Inferior parietal cortex (tissue), 1 donor: ENCODE data around the gene ACSL6.

ENCODE experiments used
- DNase-seq: peaks from one replicate; pipeline ENCODE4 v3.0.0-alpha.2; 2016; ENCODE audit errors: extremely low spot score

The ACSL6 gene

GRCh38 chr5:131999441-132000240 lies 11.8 kb downstream of the ACSL6 start:
- no peak for DNase-seq

DNA sequence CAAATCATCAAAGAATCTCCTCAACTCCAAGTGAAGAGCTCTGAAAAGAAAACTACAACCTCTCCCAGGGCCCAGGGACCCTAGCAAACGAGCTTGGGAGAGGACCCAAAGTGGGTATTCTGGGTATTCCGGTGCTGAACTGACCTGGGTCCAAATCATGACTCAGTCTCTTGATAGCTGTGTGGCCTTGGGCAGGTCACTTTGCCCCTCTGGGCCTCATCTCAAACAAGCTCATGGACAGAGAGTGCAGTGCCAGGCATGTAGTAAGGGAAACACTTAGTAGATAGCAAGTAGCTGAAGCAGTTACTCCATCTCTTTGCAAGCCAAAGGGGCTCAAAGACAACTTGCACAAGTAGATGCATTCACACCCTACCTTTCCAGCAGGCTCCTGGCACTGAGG lies 12.4 kb downstream of the ACSL6 start:
- DNase-seq, result no peak

DNA sequence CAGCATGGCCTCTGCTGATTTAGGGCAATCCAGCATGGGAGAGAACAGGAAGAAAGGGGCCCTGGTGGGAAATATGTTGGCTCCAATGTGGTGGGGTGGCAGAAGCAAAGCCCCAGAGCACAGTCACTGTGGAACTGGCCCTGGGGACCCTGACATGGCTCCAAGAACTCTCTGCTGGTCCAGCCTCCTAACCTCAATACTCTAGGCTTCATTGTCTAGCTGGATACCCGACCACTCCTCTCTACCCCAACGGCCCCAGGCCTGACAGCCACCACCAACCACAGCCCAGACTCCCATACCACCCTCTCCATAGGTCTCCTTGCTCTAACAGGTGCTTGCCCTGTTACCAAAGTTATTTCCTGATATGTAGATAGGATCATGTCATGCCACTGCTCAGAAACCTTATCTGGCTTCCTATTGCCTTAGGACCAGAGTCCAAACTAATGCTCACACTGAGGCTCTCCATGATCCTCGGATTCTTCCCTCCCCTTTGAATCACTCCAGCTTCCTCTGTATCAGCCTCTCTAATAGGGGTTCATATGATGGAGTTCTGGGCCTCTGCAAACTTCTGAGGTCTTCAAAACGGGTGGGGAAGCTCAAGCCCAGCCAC lies 12.9 kb downstream of the ACSL6 start:
- DNase-seq, result no peak

- DNase-seq, result no peak
Observed at GRCh38 chr5:131997727-131998117, 13.7 kb downstream of the ACSL6 start.

DNA sequence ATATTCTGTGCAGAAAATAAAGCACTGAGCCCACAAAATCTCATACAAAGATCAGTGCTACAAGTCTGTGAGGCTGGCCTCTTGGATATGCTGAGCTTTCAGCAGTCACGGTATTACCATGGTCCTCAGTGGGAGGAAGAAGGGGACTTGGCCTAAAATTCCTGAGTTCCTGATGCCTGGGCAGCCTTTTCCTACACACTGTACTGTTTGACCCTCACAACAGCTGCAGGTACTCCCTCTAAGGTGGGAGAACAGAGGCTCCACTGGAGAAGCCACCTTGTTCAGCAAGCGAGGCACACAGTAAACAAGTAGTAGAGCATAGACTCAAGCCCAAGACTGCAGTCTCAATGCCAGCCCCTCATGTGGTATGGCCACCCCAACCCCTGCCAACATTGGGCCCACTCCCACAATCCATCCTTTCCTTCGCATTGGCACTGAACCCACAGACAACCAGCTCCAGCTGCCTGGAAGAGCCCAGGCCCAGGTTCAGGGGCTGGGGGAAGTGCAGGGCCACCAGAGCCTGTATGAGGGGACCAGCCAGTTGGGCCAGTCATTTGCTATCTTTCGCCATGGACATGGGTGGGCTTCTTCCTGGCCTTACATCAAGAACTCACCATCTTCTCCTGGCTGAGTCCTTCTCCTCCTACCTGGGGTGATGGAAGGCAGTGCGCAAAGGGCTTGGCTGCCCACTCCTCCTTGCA lies 14.3 kb downstream of the ACSL6 start:
- no peak for DNase-seq

- DNase-seq, result no peak
Observed at GRCh38 chr5:131996210-131997025, 15.0 kb downstream of the ACSL6 start.

- no peak for DNase-seq
Observed at GRCh38 chr5:131994533-131995226, 16.8 kb downstream of the ACSL6 start.

DNA sequence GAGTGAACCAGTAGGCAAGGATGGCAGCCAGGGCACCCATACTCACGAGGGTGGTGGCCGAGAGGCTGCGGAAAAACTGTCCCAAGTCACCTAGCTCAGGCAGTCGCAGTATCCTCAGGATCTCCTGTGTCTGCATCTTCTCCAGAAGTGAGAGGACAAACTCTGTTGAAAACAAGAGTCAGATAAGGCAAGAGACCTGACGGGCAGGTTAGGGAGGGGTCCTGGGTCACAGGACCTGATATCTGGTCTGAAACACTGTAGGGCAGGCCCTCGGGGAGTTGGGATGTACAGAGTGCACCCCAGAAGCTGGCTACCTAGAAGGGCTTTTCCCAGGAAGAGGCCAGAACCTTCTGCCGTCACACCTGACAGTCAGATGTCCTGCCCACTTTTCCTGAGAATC lies 17.4 kb downstream of the ACSL6 start:
- DNase-seq, result no peak

DNA sequence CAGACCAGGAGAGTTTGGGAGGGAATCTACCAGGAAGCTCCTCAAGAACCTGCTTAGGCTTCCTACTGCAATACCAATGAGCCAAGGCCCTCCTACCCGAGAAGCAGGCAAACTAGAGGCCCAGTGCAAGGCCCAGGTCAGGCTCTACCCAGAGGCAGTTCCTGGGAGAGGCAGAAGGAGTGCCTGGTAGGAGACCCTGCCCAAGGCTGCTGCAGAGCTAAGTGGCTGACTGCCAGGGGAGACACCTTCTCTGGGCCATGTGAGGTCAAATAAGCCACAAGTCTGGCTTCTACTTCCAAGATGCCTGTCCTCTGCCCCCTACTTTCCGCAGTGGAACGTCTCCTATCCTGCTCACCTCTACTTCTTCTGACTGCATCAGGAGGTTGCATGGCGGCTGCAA lies 17.8 kb downstream of the ACSL6 start:
- no peak for DNase-seq

- no peak for DNase-seq
Observed at GRCh38 chr5:131992370-131992769, 19.1 kb downstream of the ACSL6 start.

DNA sequence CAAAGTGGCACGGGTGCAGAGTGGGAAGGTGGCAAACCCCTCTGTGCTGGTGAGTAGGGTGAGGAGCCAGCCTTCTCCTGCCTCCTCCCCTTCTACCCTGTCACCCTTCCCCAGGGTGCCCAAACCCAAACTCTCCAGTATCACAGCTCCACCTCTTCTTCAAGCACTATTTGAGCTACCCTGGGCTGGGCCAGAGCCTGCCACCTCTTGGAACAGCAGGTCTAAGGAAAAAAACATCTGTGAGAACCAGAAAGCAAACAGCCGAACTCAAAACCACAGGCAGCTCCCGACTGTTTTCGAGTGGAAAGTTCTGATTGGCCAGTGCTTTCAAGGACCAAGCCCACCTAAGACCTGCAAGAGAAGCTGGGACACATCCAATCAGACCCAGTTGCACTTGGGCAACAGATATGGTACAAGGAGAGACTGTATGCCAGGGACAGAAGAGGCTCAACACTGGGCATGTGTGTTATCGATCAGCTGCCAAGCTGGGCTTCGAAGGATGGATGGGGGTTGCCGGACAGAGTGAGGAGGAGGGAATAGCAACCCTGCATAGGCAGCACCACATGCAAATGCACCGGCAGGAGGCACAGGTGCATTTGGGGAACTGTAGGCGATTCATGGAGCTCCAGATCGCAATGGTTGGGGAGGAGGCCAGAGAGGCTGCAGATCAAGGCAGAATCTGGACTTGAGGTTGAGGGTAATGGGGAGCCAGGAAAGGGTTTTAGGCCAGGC lies 19.7 kb downstream of the ACSL6 start:
- no peak for DNase-seq

DNA sequence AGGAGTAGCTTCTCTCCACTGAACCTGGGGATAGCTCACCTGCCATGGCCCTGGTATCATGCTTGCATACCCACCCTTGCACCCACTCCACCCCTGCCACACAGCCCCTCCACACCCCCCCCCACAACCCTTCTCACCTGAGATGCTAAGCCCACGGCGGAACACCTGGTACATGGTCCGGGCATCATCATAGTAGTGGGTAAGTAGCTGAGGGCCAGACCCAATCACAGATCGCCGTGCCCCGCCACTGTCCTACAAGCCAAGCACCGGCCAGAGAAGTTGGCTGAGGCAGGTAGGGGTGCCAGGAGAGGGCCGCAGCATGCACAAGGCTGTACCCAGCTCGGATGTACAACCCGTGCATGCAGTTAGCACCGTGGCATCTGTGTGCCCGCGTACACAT lies 20.7 kb downstream of the ACSL6 start:
- DNase-seq, result no peak

DNA sequence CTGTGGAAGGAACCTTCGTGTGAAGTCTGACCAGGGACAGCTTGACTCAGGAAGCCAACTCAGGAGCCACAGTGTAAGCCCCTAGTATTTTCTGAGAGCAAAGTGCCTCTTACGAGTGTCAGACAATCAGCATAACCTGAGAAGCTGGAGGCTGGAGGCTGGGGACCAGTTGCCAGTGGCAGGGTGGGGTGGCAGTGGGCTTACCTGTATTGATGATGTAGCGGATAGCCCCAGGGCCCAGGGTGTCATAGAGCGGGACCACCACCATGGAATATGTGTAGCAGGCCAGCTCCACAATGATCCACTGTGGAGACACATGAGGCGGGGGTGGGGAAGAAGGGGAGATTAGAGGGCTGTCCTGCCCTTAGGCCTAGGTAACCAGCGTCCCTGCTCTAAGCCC lies 22.9 kb downstream of the ACSL6 start:
- no peak for DNase-seq

- DNase-seq, result no peak
Observed at GRCh38 chr5:131987251-131987650, 24.2 kb downstream of the ACSL6 start.

DNA sequence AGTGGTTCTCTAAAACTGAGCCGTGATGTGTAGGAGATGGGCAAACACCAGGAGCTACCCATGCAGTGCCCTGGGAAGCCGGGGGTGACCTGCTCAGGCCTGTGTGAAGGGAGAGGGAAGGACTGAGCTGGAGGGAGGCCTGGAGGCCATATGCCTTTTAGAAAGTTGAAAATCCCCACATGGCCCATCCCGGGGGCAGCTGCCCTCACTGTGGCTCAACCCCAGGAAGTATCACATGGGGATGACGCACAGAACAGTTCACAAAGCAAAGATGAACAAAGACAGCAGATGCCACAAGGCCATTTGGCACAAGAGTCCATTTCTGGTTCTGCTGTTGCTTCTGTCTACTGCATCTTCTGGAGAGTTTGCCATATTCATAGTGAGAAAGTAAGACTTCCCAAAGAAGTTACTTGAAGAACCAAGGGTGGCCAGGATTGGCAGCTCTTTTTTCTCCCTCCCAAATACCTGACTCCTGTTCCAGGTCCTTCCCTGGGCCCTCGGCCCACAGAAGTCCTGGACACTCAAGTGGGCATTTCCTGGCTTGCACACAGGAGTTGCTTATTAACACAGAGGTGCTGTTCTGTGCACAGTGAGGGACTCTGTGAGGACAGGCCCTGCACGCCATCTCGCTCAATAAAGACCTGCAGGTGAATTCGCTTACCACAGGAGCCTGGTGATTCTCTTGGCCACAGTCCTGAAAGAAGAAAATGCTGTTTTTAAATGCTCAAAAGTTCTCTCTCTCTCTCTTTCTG lies 25.1 kb downstream of the ACSL6 start:
- no peak for DNase-seq

DNA sequence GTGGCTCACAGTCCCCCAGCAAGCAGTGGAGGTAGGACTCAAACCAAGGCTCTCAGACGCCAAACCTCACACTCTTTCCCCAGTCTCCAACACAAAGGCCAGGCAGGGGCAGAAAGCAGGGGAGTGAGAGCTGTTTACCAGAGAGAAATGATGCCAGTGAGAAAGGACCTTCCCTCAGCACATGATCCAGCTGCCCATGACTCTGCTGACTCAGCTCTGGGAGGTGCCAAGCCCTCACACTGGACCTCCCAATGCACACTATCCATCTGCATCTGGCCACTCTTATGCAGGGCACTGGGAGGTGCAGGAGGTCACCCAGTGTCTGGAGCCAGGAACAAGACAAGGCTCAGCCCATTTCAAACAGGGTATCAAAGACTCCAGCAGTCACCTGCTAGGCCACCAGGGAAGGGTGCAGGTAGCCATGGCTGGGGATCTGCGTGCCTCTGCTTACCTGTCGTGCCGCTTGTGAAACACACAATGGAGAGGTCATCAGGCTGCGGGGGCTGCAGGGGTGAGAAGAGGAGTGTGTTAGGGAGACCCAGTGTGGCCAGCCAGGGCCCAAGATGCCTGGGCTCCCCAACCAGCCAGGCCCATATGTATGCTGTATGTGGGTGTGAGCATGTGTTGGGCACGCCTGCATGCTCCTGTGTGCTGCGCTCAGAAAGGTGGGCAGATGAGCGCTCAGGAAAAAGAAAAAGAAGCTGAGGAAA lies 26.3 kb downstream of the ACSL6 start:
- no peak for DNase-seq

DNA sequence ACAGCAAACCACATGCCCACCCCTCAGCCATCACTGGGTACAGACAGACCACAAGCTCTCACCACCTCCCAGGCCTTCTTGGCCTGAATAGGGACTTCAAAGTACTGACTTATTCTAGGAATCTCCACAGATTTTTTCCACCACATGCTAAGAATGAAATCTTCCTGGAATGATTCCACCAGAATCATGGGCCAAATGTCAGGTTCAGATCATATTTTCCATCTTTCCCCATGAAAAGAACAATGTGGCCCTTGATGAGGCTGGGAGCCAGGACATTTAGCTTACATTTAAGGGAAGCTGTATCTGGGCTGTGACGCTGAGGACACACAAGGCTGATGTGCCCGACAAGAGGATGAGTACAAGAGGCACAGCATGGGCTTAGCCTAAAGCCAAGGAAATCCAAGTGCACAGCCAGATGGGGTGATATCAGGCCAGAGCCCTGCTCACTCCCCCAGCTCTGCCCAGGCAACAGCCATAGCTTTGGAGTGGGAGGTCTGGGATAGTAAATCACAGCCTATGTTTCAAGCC lies 28.1 kb downstream of the ACSL6 start:
- DNase-seq, result no peak

DNA sequence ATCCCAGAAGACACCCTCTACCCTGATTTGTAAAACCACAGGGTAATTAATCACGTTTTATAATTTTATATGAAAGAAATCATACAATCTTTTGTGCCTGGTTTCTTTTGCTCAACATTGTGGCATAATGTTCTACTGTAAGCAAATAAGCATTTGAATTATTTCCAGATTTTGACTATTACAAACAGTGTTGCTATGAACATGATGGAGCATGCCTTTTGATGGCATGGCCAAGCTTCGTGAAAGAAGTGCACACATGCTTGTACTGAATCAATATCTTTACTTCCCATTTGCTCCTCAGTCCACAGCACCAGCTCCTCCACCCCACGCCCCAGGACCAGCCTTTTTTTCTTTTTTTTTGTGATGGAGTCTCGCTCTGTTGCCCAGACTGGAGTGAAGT lies 29.9 kb downstream of the ACSL6 start:
- no peak for DNase-seq

DNA sequence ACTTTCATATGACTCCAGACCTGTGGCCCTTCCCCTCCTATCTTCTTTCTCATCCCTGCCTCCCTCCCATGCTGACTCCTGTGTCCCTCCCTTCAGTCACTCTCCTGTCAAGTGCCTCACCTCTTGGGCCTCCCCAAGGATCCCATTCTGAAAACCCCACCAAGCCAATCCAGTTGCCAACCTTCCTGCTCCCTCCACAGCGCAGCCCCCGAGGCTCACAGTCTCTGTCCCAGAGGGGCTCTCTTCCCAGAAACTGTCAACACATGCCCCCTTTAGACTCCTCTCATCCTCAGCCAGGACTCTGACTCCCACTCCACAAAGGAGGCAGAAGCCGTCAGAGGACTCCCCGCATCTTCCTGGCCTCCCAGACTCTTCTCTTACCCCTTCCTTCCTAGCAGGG lies 30.8 kb downstream of the ACSL6 start:
- DNase-seq, result no peak
